GM12864 (cell line): Measurements from ENCODE around the gene SNX33.
"Not testable (repeated sequence)": the region's sequence is repeated elsewhere in the genome, so short reads cannot be mapped to it uniquely, and the experiment has no call there.

ENCODE experiments used
- DNase-seq: peaks from one replicate; pipeline ENCODE4 v3.0.0-alpha.2; 2011; ENCODE audit warnings: low read depth
- H3K4me3 ChIP-seq: 2 replicates; pipeline ENCODE4 v1.5.1; 2011; ENCODE audit warnings: mild to moderate bottlenecking, low read depth, low read length, control low read depth
- CTCF ChIP-seq: IDR thresholded peaks from 2 replicates; pipeline ENCODE4 v1.5.1; 2011; ENCODE audit warnings: low read depth, mild to moderate bottlenecking, moderate library complexity, low read length, control low read depth, inconsistent platforms; ENCODE audit errors: missing control alignments

Gene SNX33

GRCh38 chr15:75695220-75695619 lies 47.5 kb downstream of the SNX33 start:
- no peak overlapping the region for H3K4me3 ChIP-seq
- no peak for DNase-seq
- TF ChIP-seq CTCF = no peak

GRCh38 chr15:75695634-75696310 lies 48.1 kb downstream of the SNX33 start:
- no peak overlapping the region for H3K4me3 ChIP-seq
- DNase-seq = no peak
- TF ChIP-seq CTCF = no peak

- no peak overlapping the region for H3K4me3 ChIP-seq
- no peak for TF ChIP-seq CTCF
- DNase-seq = peak; percentile 30
These were observed 48.6 kb downstream of the SNX33 start for GRCh38 chr15:75696311-75696720.

GRCh38 chr15:75696854-75697259 lies 49.1 kb downstream of the SNX33 start:
- no peak for DNase-seq
- no peak for TF ChIP-seq CTCF

GRCh38 chr15:75697523-75697922 lies 49.8 kb downstream of the SNX33 start:
- no peak for TF ChIP-seq CTCF
- DNase-seq = no peak
- no peak overlapping the region for H3K4me3 ChIP-seq

More at GRCh38 chr15:75696854-75697259, 49.1 kb downstream of the SNX33 start:
- no peak overlapping the region for H3K4me3 ChIP-seq

GRCh38 chr15:75697974-75698747 lies 50.4 kb downstream of the SNX33 start:
- not testable (repeated sequence) for DNase-seq, H3K4me3 ChIP-seq

- not testable (repeated sequence) for DNase-seq, H3K4me3 ChIP-seq
These were observed 51.8 kb downstream of the SNX33 start for GRCh38 chr15:75699517-75699916.

- H3K4me3 ChIP-seq, DNase-seq: not testable (repeated sequence)
These were observed 52.5 kb downstream of the SNX33 start for GRCh38 chr15:75699961-75700874.

- DNase-seq, H3K4me3 ChIP-seq: not testable (repeated sequence)
These were observed 53.6 kb downstream of the SNX33 start for GRCh38 chr15:75701071-75702003.
